Bronchial smooth muscle cell (primary cell): ENCODE data around the gene SLC36A3. TPM values are rescaled to one million over a fixed set of nuclear protein-coding genes. Genes with fewer than 3 reads are reported as not detected.

Source experiments
- total RNA-seq: library from RNA; depleted of rRNA; stranded (reverse); fragments of >200 nt; gene quantifications from 2 replicates; pipeline ENCODE4 v1.2.1, GENCODE V29; 2014

The SLC36A3 gene
- not detected in 2 replicates for total RNA-seq

DNA sequence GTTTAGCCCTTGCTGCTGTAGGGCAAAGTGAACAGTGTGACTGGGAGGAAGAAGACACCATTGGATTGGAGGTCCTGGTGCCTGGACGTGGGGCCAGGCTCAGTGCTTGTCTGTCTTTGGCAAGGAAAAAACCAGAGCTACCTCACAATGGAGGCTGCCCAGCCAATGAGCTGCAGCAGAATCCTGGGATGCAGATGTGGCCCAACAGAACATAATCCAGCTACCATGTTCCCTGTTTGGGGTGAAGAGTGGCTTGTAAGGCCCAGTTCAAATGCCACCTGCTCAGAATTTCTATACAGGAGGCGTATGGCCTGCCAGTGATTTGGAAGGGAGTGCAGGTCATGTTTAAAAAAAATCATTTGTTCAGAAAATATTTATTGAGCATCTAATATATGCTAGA lies at the start of gene SLC36A3:
Gene SLC36A3, minus strand, starts transcription at position 101 of the 400 bp plus-strand sequence. CDS start 412 bp downstream, outside the sequence.

GRCh38 chr5:151347369-151347768 lies 43.8 kb upstream of the SLC36A3 start, which contains the start of gene SLC36A2:
SLC36A2 (minus strand) TSS chr5:151347559; CDS start chr5:151347460, 99 bp downstream.

GRCh38 chr5:151252762-151253604 lies 50.6 kb downstream of the SLC36A3 start, which contains the start of gene GM2A:
GM2A (plus strand) TSS chr5:151253185; CDS start chr5:151253217, 32 bp downstream.

Other genes starting within 250 kb of the SLC36A3 start
- gene TNIP1, start 222.7 kb downstream of the SLC36A3 start, total RNA-seq: 53.4 and 66.6 TPM in 2 replicates
- 536 and 817 TPM in 2 replicates for gene ANXA6, start 146.0 kb downstream of the SLC36A3 start, total RNA-seq
- 2.6 and 3.3 TPM in 2 replicates for gene CCDC69, start 79.7 kb downstream of the SLC36A3 start, total RNA-seq
- gene GM2A, start 50.6 kb downstream of the SLC36A3 start, total RNA-seq: 26.5 and 35.0 TPM in 2 replicates
- gene SLC36A2, start 43.8 kb upstream of the SLC36A3 start, total RNA-seq: not detected in 2 replicates
- 3.6 and 6.5 TPM in 2 replicates for gene SLC36A1, start 143.8 kb upstream of the SLC36A3 start, total RNA-seq